GM13976 (cell line): ENCODE measurements around the gene PTPRG.

Experiments used
- DNase-seq: peaks from one replicate; pipeline ENCODE4 v3.0.0; 2012; ENCODE audit warnings: low spot score
- in situ Hi-C: fragments of 300-500 bp; cut with MboI; formaldehyde crosslinking; loops from one replicate; pipeline ENCODE4 v1.12.0; 2022; ENCODE audit warnings: low sequenced_read_pairs, mixed read lengths, inconsistent platforms; ENCODE audit not compliant: unreplicated experiment
- TF ChIP-seq, protein P1 (sequence below): IDR thresholded peaks from 2 replicates; pipeline ENCODE4 v1.5.1; 2012; ENCODE audit warnings: borderline replicate concordance, mild to moderate bottlenecking; ENCODE audit not compliant: insufficient read depth; ENCODE audit errors: extremely low read depth, missing control alignments, control extremely low read depth

The PTPRG gene

DNA sequence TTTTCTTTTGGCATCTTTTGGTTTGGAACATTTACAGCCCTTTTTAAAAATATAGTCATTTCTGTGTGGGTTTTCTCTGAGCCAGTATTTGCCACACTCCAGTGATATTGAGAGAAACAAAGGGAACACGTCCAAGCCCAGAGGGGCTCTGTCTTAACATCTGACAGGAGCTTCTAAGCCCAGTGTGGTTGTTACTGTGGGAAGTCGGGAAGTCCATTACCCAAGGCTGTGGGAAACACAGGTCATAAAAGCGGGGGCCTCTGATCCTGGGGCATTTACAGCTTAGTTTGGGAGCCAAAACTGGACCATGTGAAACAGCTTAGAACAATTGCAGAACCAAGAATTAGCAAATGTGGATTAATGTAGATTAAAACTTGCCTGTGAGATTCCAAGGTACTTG is 123.0 kb downstream of the PTPRG start:
- TF ChIP-seq, protein P1, sequence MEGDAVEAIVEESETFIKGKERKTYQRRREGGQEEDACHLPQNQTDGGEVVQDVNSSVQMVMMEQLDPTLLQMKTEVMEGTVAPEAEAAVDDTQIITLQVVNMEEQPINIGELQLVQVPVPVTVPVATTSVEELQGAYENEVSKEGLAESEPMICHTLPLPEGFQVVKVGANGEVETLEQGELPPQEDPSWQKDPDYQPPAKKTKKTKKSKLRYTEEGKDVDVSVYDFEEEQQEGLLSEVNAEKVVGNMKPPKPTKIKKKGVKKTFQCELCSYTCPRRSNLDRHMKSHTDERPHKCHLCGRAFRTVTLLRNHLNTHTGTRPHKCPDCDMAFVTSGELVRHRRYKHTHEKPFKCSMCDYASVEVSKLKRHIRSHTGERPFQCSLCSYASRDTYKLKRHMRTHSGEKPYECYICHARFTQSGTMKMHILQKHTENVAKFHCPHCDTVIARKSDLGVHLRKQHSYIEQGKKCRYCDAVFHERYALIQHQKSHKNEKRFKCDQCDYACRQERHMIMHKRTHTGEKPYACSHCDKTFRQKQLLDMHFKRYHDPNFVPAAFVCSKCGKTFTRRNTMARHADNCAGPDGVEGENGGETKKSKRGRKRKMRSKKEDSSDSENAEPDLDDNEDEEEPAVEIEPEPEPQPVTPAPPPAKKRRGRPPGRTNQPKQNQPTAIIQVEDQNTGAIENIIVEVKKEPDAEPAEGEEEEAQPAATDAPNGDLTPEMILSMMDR, result no peak
- in situ Hi-C loops, result no loop called here
- no peak for DNase-seq

DNA sequence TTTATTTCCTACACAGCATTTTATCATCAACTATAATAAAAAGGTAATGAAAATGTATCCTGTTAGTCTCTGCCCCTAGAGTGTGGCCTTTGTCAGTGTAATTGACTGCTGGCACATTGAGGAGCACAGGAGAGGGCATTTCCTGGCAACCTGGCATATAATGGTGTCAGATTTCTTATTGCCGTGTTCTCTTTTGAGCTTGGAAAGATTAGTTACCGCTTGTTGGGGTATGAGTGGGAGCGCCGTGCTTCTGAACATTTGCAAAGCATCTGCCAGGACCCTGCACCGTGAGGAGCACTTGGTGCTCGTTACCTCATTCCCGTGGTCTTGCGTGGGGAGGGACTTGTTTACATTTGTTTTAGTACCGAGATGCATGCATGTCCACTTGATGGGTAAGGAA is 124.4 kb downstream of the PTPRG start:
- in situ Hi-C loops, result no loop called here
- no peak for DNase-seq
- TF ChIP-seq, protein P1, result no peak

DNA sequence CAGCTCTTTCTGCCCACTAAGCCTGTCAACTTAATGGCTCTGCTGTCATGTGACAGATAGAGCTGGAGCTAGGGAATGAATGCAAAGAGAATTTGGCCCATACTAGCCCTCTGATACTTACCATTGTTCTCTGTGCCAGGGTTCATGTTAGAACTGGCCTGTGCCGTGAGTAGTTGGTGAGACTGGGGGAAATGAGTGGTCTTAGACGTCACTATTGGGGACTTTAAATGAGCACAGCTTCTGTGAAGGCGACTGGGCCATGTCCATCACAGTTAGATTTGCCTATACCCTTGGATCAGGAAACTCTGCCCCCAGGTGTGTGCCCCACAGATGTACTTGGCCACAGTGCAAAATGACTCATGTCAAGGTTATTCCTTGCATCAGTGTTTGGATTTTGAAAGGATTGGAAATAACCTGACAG is 124.9 kb downstream of the PTPRG start:
- in situ Hi-C loops, result no loop called here
- no peak for DNase-seq
- TF ChIP-seq, protein P1, result no peak

DNA sequence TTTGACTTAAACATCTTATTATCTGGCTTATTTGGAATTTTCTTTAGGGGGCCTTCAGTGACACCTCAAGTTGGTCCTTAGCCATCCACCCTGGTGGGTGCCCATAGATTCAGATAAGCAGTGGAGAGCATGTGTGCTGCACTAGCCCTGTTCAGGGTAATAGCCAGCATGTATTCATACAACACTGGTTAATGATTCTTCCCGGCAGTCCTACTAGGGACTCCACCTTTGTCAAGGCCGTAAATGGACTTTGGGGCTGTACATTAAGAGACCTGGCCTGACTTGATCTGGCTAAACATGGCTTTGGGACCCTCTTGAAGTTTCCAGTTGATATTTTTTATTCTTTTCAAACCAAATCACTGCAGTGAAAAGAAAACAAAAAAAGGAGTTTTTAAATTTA is 125.8 kb downstream of the PTPRG start:
- DNase-seq, result no peak
- in situ Hi-C loops, result no loop called here
- TF ChIP-seq, protein P1, result no peak

DNA sequence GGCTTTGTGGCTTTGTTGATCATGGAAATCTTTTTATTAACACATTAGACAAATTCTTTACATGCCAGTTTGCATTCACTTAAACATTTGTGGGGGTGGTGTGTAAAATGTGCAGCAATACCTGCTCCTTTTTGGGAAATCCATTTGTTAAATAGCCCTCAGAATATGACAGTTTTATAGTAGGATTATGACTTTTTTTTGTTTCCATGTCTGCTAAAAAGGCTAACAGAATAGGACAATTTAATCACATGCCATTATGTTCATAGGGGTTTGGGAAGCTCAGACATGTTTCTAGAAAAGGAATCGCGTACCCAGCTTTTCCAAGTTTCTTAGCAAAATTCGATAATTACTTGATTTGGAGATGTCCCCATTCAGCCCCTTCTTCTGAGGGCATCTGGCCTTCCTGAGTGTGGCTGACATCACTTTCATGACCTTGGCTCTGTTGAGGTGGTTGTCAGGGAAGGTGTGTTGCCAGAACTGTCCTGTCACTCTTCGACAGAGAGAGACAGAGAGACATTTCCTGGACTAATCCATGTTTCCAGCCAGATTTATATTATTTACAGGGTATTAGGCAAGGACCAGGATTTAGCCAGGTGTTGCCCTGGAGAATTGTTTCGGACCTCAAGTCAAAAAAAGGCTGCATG is 126.4 kb downstream of the PTPRG start:
- TF ChIP-seq, protein P1, result no peak
- in situ Hi-C loops, result no loop called here
- DNase-seq, result no peak

DNA sequence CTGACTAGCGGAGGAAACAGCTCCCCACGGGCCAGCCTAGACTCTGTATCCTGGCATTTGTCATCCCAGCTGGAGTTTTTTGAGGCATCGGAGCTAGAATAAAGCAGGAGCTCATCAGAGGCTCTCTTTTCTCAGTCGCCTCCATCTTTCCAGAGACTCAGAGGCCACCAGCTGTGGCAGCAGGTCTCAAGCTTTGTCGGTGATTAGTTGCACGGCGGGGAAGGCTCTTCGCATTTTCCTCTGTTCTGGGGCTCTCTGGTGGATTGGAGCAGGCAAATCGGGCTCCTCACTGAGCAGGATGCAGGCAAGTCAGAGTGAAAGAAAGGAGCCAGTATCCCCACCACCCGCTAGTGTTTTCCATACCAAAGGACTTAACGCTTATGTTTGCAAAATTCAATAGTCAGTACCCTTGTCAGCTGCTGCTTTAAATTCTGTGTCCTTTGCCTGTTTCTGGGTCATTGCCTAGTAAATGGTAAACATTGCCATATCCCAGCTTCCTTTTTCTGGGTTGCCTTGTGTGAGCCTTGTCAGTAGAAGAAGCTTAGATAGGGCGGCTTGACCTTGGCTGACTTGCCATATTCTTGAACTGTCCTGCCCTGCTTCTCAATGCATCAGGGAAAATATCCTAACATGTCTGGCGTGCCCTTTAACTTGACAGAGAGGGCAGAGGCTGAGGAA is 127.1 kb downstream of the PTPRG start:
- in situ Hi-C loops, result no loop called here
- TF ChIP-seq, protein P1, result no peak
- DNase-seq, result no peak
